GM12878 (cell line): ENCODE results near the gene ATP6V1G3. TPM values are rescaled to one million over a fixed set of nuclear protein-coding genes. Genes with fewer than 3 reads are reported as not detected.

ENCODE experiments used
- ATAC-seq: fragments of 200-7000 bp; cut with Tn5 transposase; 3 replicates; pipeline ENCODE4 v1.9.1; 2020; ENCODE audit warnings: mild to moderate bottlenecking, moderate library complexity
- BruUV-seq: library from RNA; stranded (reverse); fragments of 400-500 nt; replicated peaks from 2 replicates; lab custom pipeline; 2021; lab: Mats Ljungman, UMichigan
- CTCF ChIA-PET: fragments of 300-600 bp; sonication (Branson Sonifier 250); formaldehyde crosslinking; extraction: SDS; loops from one replicate; lab custom pipeline; 2021; ENCODE audit warnings: inconsistent platforms; lab: Yijun Ruan, JAX
- POLR2A ChIA-PET: fragments of 350-600 bp; formaldehyde crosslinking; extraction: SDS; loops from one replicate; lab custom pipeline; 2021; ENCODE audit warnings: inconsistent platforms; lab: Charles Lee
- RAD21 ChIA-PET: fragments of 300-600 bp; sonication (Branson Sonifier 250); formaldehyde crosslinking; loops from one replicate; lab custom pipeline; 2023; ENCODE audit warnings: antibody characterized with exemption; ENCODE audit not compliant: unreplicated experiment; lab: Charles Lee
- SMC1A ChIA-PET: fragments of 300-600 bp; sonication (Branson Sonifier 250); formaldehyde crosslinking; loops from one replicate; lab custom pipeline; 2023; ENCODE audit not compliant: unreplicated experiment, uncharacterized antibody; lab: Charles Lee
- DNase-seq: peaks from one replicate; pipeline ENCODE4 v3.0.0-alpha.2; 2011; ENCODE audit warnings: low read depth, low spot score
- FAIRE-seq: peaks from 3 replicates; lab custom pipeline; 2011; peaks lifted over from hg19 to GRCh38; lab: Jason Lieb, UNC
- H2AFZ ChIP-seq: 2 replicates; pipeline ENCODE4 v1.6.0; 2011; ENCODE audit warnings: low read depth, low read length, control low read depth; ENCODE audit not compliant: control insufficient read depth
- H3K27ac ChIP-seq: 2 replicates; pipeline ENCODE4 v1.5.1; 2011; ENCODE audit warnings: control low read depth; ENCODE audit not compliant: control insufficient read depth, insufficient read depth
- H3K27me3 ChIP-seq, 2 experiments: replicated peaks in 1 of 2; 2 replicates each; pipeline versions ENCODE4 v1.6.0 to v1.6.1; 2011; ENCODE audit warnings: low read length in 1 of 2; ENCODE audit not compliant: control insufficient read depth in 2 of 2, insufficient read depth in 2 of 2
- H3K36me3 ChIP-seq, 2 experiments: 2 replicates each; pipeline ENCODE4 v1.5.1; 2011; ENCODE audit warnings: low read length in 1 of 2; ENCODE audit not compliant: control insufficient read depth in 2 of 2, insufficient read depth in 2 of 2
- H3K4me1 ChIP-seq: 2 replicates; pipeline ENCODE4 v1.6.1; 2011; ENCODE audit warnings: mild to moderate bottlenecking, low read length, moderate library complexity, mixed read lengths; ENCODE audit not compliant: control insufficient read depth, insufficient read depth
- H3K4me2 ChIP-seq: 2 replicates; pipeline ENCODE4 v1.6.0; 2011; ENCODE audit warnings: control low read depth; ENCODE audit not compliant: control insufficient read depth, insufficient read depth
- H3K4me3 ChIP-seq: fragments of 200-600 bp; sonication (generic); 2 replicates; pipeline ENCODE4 v1.5.1; 2016
- H3K79me2 ChIP-seq: 2 replicates; pipeline ENCODE4 v1.6.0; 2011; ENCODE audit warnings: low read length; ENCODE audit not compliant: control insufficient read depth, insufficient read depth
- H3K9ac ChIP-seq: 2 replicates; pipeline ENCODE4 v1.8.0; 2011; ENCODE audit warnings: low read length, control low read depth, mixed read lengths; ENCODE audit not compliant: control insufficient read depth, insufficient read depth
- H3K9me3 ChIP-seq: replicated peaks from 3 replicates; pipeline ENCODE4 v1.5.1; 2011; ENCODE audit warnings: mild to moderate bottlenecking, low read length; ENCODE audit not compliant: control insufficient read depth, insufficient read depth
- H4K20me1 ChIP-seq: 2 replicates; pipeline ENCODE4 v1.6.0; 2011; ENCODE audit not compliant: control insufficient read depth, insufficient read depth
- E2F4 ChIP-seq: IDR thresholded peaks from 2 replicates; pipeline ENCODE4 v1.6.1; 2012; ENCODE audit warnings: low read depth, low read length, improper control_type of control experiment
- HDAC6 ChIP-seq: fragments of 200-600 bp; sonication (generic); IDR thresholded peaks from one replicate; pipeline ENCODE4 v1.8.0; 2017; ENCODE audit warnings: antibody characterized with exemption; ENCODE audit not compliant: unreplicated experiment
- IRF4 ChIP-seq: IDR thresholded peaks from 2 replicates; pipeline ENCODE4 v1.6.1; 2011; ENCODE audit warnings: low read depth, low read length
- MYC ChIP-seq: IDR thresholded peaks from 2 replicates; pipeline ENCODE4 v1.6.1; 2011; ENCODE audit warnings: mild to moderate bottlenecking, low read length, moderate library complexity, inconsistent platforms; ENCODE audit not compliant: insufficient read depth, insufficient replicate concordance, insufficient read length, severe bottlenecking
- RUNX3 ChIP-seq: IDR thresholded peaks from 2 replicates; pipeline ENCODE4 v1.6.1; 2012; ENCODE audit warnings: low read length, inconsistent platforms
- TAF1 ChIP-seq: IDR thresholded peaks from 2 replicates; pipeline ENCODE4 v1.6.1; 2011; ENCODE audit warnings: mild to moderate bottlenecking, low read depth, low read length, borderline replicate concordance
- TCF7 ChIP-seq: IDR thresholded peaks from 2 replicates; pipeline ENCODE4 v1.6.1; 2014; ENCODE audit warnings: antibody characterized with exemption, borderline replicate concordance
- ZNF592 ChIP-seq: fragments of 450-650 bp; IDR thresholded peaks from 2 replicates; pipeline ENCODE4 v1.6.1; 2017; ENCODE audit warnings: mild to moderate bottlenecking, moderate library complexity
- WGBS: methylation state at CpG from one replicate; pipeline ENCODE4 v1.1.6; 2016; ENCODE audit warnings: low lambda C conversion rate; ENCODE audit not compliant: insufficient replicate concordance, insufficient coverage; ENCODE audit errors: missing lambda C conversion rate; 5-methylcytosine and 5-hydroxymethylcytosine counted together
- in situ Hi-C: fragments of 300-500 bp; cut with MboI; formaldehyde crosslinking; loops from 9 replicates; pipeline ENCODE4 v1.14.3; 2018; ENCODE audit warnings: mixed read lengths
- intact Hi-C: fragments of 100-400 bp; cut with micrococcal nuclease; formaldehyde crosslinking; loops from one replicate; pipeline ENCODE4 v1.14.2; 2022; ENCODE audit not compliant: unreplicated experiment
- polyA plus RNA-seq, 11 experiments: library from polyadenylated mRNA; depleted of rRNA in 4 of 11; unstranded in 6 of 11; stranded (reverse) in 5 of 11; fragments of >200 nt; fragmentation: Nextera tagmentation in 4 of 11; fragmentation: Illumina TruSeq in 1 of 11; extraction: Ambion mirVana in 4 of 11; extraction: Trizol in 1 of 11; gene quantifications; 1 replicate in 1 of 11; 2 replicates in 10 of 11; pipeline versions ENCODE4 v1.2.1 to v1.2.3, GENCODE V29; 2011 to 2016; ENCODE audit warnings: inconsistent platforms in 2 of 11, missing spikeins in 2 of 11, low read depth in 1 of 11
- total RNA-seq, 4 experiments: library from RNA; depleted of rRNA in 3 of 4; stranded (reverse); fragments of >200 nt in 3 of 4; fragmentation: Illumina TruSeq in 1 of 4; extraction: Trizol in 1 of 4; gene quantifications; 2 replicates each; pipeline versions ENCODE4 v1.2.1 to v1.2.3, GENCODE V29; 2013 to 2021
- TF ChIP-seq, protein P1 (sequence below): fragments of 450-650 bp; IDR thresholded peaks from 2 replicates; pipeline ENCODE4 v1.6.1; 2016; ENCODE audit warnings: mild to moderate bottlenecking, moderate library complexity, borderline replicate concordance

ATP6V1G3 gene
- total and polyA plus RNA-seq, 10 of the 15 experiments (the other 5 are each of a cell fraction or from before 2014, with no cell fraction given): 0.22 TPM; not detected in 9

GRCh38 chr1:198538579-198539364 is 1.7 kb downstream of the ATP6V1G3 start:
- in situ Hi-C loops: no loop called here
- TF ChIP-seq RUNX3 (no peak), MYC (no peak), TAF1 (no peak), TCF7 (no peak), HDAC6 (no peak), E2F4 (no peak), IRF4 (no peak), ZNF592 (no peak)
- TF ChIP-seq, protein P1, sequence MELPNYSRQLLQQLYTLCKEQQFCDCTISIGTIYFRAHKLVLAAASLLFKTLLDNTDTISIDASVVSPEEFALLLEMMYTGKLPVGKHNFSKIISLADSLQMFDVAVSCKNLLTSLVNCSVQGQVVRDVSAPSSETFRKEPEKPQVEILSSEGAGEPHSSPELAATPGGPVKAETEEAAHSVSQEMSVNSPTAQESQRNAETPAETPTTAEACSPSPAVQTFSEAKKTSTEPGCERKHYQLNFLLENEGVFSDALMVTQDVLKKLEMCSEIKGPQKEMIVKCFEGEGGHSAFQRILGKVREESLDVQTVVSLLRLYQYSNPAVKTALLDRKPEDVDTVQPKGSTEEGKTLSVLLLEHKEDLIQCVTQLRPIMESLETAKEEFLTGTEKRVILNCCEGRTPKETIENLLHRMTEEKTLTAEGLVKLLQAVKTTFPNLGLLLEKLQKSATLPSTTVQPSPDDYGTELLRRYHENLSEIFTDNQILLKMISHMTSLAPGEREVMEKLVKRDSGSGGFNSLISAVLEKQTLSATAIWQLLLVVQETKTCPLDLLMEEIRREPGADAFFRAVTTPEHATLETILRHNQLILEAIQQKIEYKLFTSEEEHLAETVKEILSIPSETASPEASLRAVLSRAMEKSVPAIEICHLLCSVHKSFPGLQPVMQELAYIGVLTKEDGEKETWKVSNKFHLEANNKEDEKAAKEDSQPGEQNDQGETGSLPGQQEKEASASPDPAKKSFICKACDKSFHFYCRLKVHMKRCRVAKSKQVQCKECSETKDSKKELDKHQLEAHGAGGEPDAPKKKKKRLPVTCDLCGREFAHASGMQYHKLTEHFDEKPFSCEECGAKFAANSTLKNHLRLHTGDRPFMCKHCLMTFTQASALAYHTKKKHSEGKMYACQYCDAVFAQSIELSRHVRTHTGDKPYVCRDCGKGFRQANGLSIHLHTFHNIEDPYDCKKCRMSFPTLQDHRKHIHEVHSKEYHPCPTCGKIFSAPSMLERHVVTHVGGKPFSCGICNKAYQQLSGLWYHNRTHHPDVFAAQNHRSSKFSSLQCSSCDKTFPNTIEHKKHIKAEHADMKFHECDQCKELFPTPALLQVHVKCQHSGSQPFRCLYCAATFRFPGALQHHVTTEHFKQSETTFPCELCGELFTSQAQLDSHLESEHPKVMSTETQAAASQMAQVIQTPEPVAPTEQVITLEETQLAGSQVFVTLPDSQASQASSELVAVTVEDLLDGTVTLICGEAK: no peak

More at GRCh38 chr1:198538579-198539364, 1.7 kb downstream of the ATP6V1G3 start:
- no peak for ATAC-seq
- FAIRE-seq: no peak
- Histone ChIP-seq H3K9ac (no peak overlapping the region), H3K27me3 (no peaks in the 10 kb centered on the region), H3K27ac (no peak overlapping the region), H3K79me2 (no peaks in the 10 kb centered on the region), H3K9me3 (no peaks in the 10 kb centered on the region), H3K4me1 (peaks cover 7% of the 10 kb centered on the region), H2AFZ (no peak overlapping the region; the same call in none of the 2 replicates), H4K20me1 (no peaks in the 10 kb centered on the region), H3K4me3 (no peak overlapping the region), H3K4me2 (no peak overlapping the region), H3K36me3 (no peaks in the 10 kb centered on the region)
- 76% methylated on average over 7 of the region's 7 CpGs for WGBS
- POLR2A ChIA-PET: interaction anchor here (0.7 kb wide), 2 partner anchors 69 to 104 kb away, joined by 3 to 4 read pairs; no protein-coding TSS in a partner anchor
- intact Hi-C loops: no loop called here
- no peak for DNase-seq
- RAD21 ChIA-PET: no interaction called here
- CTCF ChIA-PET: interaction anchor here (1.5 kb wide), 1 partner anchor 147 kb away, joined by 3 read pairs; no protein-coding TSS in a partner anchor
- SMC1A ChIA-PET: interaction anchor here (1.0 to 1.3 kb wide), 4 partner anchors 11 to 60 kb away, joined by 3 to 7 read pairs (median 3); no protein-coding TSS in a partner anchor
- BruUV-seq: no TSS peak
